ENCODE data around the gene PPARG.
A peak's percentile ranks its signal among the peaks of the same experiment; 100 is the strongest.
"Not testable (repeated sequence)": the region's sequence is repeated elsewhere in the genome, so short reads cannot be mapped to it uniquely, and the experiment has no call there.

The PPARG gene

DNA sequence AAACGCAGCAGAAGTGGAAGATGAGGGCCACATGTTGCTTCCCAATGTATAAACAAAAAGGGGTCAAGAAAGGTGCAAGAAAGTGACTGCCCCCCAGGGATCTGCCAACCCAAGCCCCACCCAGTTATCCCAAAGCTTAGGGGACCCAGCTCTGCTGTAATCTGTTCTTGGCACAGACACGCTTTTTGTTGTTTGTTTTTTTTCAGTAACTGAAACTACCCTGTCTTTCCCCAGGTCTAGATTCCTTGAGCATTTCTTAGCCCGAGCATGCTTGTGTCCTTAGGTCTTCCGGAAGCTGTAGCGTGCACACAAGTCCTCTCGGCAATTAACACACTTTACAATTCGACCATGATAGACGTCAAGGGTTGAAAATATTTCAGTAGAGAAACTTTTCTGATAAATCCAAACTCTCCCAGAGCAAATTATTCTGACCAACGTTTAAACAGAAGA, 8.5 kb upstream of the PPARG start:
- TF ChIP-seq, protein P1, sequence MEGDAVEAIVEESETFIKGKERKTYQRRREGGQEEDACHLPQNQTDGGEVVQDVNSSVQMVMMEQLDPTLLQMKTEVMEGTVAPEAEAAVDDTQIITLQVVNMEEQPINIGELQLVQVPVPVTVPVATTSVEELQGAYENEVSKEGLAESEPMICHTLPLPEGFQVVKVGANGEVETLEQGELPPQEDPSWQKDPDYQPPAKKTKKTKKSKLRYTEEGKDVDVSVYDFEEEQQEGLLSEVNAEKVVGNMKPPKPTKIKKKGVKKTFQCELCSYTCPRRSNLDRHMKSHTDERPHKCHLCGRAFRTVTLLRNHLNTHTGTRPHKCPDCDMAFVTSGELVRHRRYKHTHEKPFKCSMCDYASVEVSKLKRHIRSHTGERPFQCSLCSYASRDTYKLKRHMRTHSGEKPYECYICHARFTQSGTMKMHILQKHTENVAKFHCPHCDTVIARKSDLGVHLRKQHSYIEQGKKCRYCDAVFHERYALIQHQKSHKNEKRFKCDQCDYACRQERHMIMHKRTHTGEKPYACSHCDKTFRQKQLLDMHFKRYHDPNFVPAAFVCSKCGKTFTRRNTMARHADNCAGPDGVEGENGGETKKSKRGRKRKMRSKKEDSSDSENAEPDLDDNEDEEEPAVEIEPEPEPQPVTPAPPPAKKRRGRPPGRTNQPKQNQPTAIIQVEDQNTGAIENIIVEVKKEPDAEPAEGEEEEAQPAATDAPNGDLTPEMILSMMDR (IDR thresholded peaks at IDR 0.05; ENCODE audit: extremely low read depth, missing control alignments): no peak
- DNase-seq (ENCODE audit: low spot score): no peak

DNA sequence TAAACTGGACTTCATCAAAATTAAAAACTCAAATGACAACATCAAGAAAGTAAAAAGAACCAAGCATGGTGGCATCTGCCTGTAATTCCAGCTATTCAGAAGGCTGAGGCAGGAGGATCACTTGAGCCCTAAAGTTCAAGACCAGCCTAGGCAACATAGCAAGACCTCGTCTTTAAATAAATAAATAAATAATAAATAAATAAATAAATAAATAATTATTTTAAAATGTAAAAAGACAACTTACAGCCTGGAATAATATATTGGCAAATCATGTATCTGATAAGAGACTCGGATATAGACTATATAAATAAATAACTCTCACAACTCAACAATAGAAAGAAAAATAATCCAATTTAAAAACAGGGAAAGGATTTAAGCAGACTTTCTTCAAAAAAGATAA, 4.3 kb upstream of the PPARG start:
- TF ChIP-seq, protein P1 (IDR thresholded peaks at IDR 0.05; ENCODE audit: extremely low read depth, missing control alignments): no peak
- no peak for DNase-seq (ENCODE audit: low spot score)

DNA sequence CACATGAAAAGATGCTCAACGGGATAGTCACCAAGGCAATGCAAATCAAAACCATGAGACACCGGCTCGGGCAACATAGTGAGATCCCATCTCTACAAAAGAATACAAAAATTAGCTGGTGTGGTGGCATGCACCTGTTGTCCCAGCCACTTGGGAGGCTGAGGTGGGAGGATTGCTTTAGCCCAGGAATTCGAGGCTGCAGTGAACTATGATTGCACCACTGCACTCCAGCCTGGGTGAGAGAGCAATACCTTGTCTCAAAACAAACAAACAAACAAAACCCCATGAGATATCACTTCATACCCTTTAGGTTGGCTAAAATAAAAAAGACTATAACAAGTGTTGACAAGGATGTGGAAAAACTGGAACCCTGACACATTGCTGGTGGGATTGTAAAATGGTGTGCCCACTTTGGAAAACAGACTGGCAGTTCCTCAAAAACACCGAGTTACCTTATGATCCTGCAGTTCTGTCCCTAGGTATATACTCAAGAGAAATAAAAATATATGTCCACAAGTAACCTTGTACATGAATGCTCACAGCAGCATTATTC, 3.8 kb upstream of the PPARG start:
- TF ChIP-seq, protein P1 (IDR thresholded peaks at IDR 0.05; ENCODE audit: extremely low read depth, missing control alignments): no peak
- DNase-seq (ENCODE audit: low spot score): no peak

DNA sequence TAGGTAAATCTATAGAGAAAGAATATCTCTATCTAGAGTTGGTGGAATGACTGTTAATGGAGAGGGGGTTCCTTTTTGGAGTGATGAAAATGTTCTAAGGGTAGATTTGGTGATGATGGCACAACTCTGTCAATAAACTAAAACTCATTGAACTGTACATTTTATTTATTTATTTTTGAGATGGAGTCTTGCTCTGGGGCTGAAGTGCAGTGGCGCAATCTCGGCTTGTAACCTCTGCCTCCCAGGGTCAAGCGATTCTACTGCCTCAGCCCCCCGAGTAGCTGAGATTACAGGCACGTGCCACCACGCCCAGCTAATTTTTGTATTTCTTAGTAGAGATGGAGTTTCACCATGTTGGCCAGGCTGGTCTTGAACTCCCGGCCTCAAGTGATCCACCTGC, 3.1 kb upstream of the PPARG start:
- DNase-seq (ENCODE audit: low spot score): not testable (repeated sequence)

DNA sequence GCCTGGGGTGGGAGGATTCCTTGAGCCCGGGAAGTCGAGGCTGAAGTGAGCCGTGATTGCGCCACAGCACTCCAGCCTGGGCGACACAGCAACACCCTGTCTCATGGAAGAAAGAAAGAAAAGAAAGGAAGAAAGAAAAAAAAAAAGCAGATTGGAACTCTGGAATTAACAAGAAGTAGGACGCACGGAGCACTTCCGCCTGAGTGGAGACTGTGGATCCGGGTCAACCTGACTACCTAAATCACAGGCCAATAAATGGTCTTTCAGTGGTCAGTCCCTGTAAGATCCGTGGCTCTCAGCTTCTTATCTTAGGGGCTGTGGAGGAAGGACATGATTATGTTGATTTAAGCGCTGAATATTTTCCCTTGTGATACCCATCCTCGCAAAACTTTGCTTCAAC, 2.4 kb upstream of the PPARG start:
- no peak for DNase-seq (ENCODE audit: low spot score)
- TF ChIP-seq, protein P1 (IDR thresholded peaks at IDR 0.05; ENCODE audit: extremely low read depth, missing control alignments): no peak

DNA sequence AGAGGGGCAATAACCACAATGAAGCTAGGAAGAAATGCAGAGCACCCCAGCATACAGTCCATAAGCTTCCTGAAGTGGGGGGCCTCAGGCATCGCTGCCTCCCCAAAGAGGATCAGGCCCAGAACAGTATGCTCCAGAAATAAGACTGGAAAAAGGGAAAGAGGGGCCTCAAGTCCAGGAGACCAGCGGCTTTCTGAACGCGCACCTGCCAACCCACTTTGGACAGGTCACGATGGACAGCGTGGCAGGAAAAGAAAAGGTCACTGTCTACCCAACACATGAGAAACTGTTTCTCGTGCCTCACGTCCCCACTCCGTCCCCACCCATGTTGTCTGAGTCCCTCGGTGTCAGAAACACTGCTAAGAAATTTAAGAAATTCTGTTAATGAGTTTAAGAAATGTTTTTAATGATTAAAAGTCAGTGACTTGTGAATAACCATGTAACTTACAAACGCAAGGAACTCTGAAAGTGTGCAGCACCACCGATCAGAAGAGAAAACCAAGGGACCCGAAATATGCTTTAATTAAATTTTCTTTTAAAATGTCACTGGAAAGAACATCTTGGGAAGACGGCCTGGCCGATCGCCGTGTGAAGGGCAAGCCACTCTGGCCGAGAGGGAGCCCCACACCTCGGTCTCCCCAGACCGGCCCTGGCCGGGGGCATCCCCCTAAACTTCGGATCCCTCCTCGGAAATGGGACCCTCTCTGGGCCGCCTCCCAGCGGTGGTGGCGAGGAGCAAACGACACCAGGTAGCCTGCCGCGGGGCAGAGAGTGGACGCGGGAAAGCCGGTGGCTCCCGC, 1.7 kb upstream of the PPARG start:
- TF ChIP-seq, protein P1 (IDR thresholded peaks at IDR 0.05; ENCODE audit: extremely low read depth, missing control alignments): no peak
- peak; percentile 50 for DNase-seq (ENCODE audit: low spot score)

DNA sequence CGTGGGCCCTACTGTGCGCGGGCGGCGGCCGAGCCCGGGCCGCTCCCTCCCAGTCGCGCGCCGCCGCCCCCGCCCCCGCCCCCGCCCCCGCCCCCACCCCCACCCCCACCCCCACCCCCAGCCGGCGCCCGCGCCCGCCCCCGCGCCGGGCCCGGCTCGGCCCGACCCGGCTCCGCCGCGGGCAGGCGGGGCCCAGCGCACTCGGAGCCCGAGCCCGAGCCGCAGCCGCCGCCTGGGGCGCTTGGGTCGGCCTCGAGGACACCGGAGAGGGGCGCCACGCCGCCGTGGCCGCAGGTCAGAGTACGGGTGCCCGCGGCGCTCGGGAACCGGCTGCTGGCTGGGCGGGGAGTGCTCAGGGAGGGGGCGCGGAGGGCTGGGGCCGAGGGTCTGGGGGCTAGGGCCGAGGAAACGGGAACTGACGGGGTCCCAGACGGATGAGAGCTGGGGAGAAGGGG, 1.1 kb upstream of the PPARG start:
- DNase-seq (ENCODE audit: low spot score): peak; percentile 70
- TF ChIP-seq, protein P1 (IDR thresholded peaks at IDR 0.05; ENCODE audit: extremely low read depth, missing control alignments): peak; percentile 1

All from GM20000 (cell line).